Trophoblast cell (in vitro differentiated cells and primary cell): ENCODE measurements around the gene HDAC11.

Experiments
- DNase-seq, 2 donors: peaks; one replicate each; pipeline ENCODE4 v3.0.0-alpha.2; 2016
- H2AFZ ChIP-seq: 2 replicates; pipeline ENCODE4 v1.6.1; 2013; ENCODE audit warnings: low read length, moderate library complexity, mild to moderate bottlenecking; ENCODE audit not compliant: insufficient read depth, poor library complexity
- H2AK5ac ChIP-seq: 2 replicates; pipeline ENCODE4 v1.6.1; 2013; ENCODE audit warnings: mild to moderate bottlenecking, low read length
- H2BK120ac ChIP-seq: 2 replicates; pipeline ENCODE4 v1.6.1; 2013; ENCODE audit warnings: low read length, mild to moderate bottlenecking, moderate library complexity; ENCODE audit not compliant: insufficient read depth, poor library complexity
- H2BK12ac ChIP-seq: 2 replicates; pipeline ENCODE4 v1.6.1; 2013; ENCODE audit warnings: mild to moderate bottlenecking, low read length, moderate library complexity
- H2BK5ac ChIP-seq: 2 replicates; pipeline ENCODE4 v1.6.1; 2013; ENCODE audit warnings: low read length, low read depth, moderate library complexity, mild to moderate bottlenecking; ENCODE audit not compliant: poor library complexity
- H3K14ac ChIP-seq: 2 replicates; pipeline ENCODE4 v1.6.1; 2013; ENCODE audit warnings: mild to moderate bottlenecking, low read length
- H3K18ac ChIP-seq: 2 replicates; pipeline ENCODE4 v1.6.1; 2013; ENCODE audit warnings: mild to moderate bottlenecking, low read length
- H3K23ac ChIP-seq: 2 replicates; pipeline ENCODE4 v1.6.1; 2013; ENCODE audit warnings: low read length
- H3K27ac ChIP-seq: 2 replicates; pipeline ENCODE4 v1.5.1; 2013; ENCODE audit warnings: low read depth, mild to moderate bottlenecking, inconsistent platforms, low read length, moderate library complexity
- H3K27me3 ChIP-seq: 2 replicates; pipeline ENCODE4 v1.6.1; 2013; ENCODE audit warnings: inconsistent platforms, mild to moderate bottlenecking, low read length, moderate library complexity; ENCODE audit not compliant: insufficient read depth
- H3K36me3 ChIP-seq, 2 experiments: 1 replicate in 1 of 2; 2 replicates in 1 of 2; pipeline ENCODE4 v1.6.1; 2013; ENCODE audit warnings: low read length in 2 of 2, mild to moderate bottlenecking in 2 of 2, moderate library complexity in 1 of 2; ENCODE audit not compliant: insufficient read depth in 2 of 2, control insufficient read depth in 1 of 2
- H3K4ac ChIP-seq: 2 replicates; pipeline ENCODE4 v1.6.1; 2013; ENCODE audit warnings: low read depth, mild to moderate bottlenecking, low read length, moderate library complexity
- H3K4me1 ChIP-seq, 2 experiments: 1 replicate in 1 of 2; 2 replicates in 1 of 2; pipeline ENCODE4 v1.6.1; 2013; ENCODE audit warnings: low read length in 2 of 2, mild to moderate bottlenecking in 2 of 2, moderate library complexity in 1 of 2; ENCODE audit not compliant: insufficient read depth in 2 of 2, control insufficient read depth in 1 of 2
- H3K4me2 ChIP-seq: 2 replicates; pipeline ENCODE4 v1.6.1; 2013; ENCODE audit warnings: inconsistent platforms, mild to moderate bottlenecking, low read length, moderate library complexity
- H3K4me3 ChIP-seq: 2 replicates; pipeline ENCODE4 v1.5.1; 2013; ENCODE audit warnings: mild to moderate bottlenecking, low read depth, low read length, inconsistent platforms
- H3K79me1 ChIP-seq: one replicate; pipeline ENCODE4 v1.6.1; 2013; ENCODE audit warnings: low read length
- H3K79me2 ChIP-seq: 2 replicates; pipeline ENCODE4 v1.6.1; 2013; ENCODE audit warnings: low read length, mild to moderate bottlenecking; ENCODE audit not compliant: control insufficient read depth, insufficient read depth, poor library complexity
- H3K9ac ChIP-seq: 2 replicates; pipeline ENCODE4 v1.6.1; 2013; ENCODE audit warnings: mild to moderate bottlenecking, low read length
- H3K9me3 ChIP-seq: 2 replicates; pipeline ENCODE4 v1.6.1; 2013; ENCODE audit warnings: low read depth, mild to moderate bottlenecking, control low read depth, inconsistent platforms, low read length; ENCODE audit not compliant: insufficient read depth
- H4K12ac ChIP-seq: 2 replicates; pipeline ENCODE4 v1.6.1; 2013; ENCODE audit warnings: low read depth, mild to moderate bottlenecking, low read length, moderate library complexity
- H4K8ac ChIP-seq: 2 replicates; pipeline ENCODE4 v1.6.1; 2013; ENCODE audit warnings: low read depth, mild to moderate bottlenecking, low read length, moderate library complexity
- H4K91ac ChIP-seq: one replicate; pipeline ENCODE4 v1.6.1; 2013; ENCODE audit warnings: low read depth, mild to moderate bottlenecking, low read length, moderate library complexity
- WGBS: extraction: QIAGEN DNeasy Blood & Tissue Kit; methylation state at CpG from one replicate; pipeline ENCODE4 v1.1.7; 2013; ENCODE audit warnings: missing lambda C conversion rate; ENCODE audit not compliant: insufficient read length, insufficient coverage; ENCODE audit errors: extremely low coverage; 5-methylcytosine and 5-hydroxymethylcytosine counted together

HDAC11 gene

GRCh38 chr3:13515786-13516759 lies 36.0 kb downstream of the HDAC11 start:
- WGBS = no CpG with 5 or more reads among the region's 26 CpGs
- Histone ChIP-seq H2AFZ (no peak overlapping the region), H3K79me1 (no peaks in the 10 kb centered on the region), H3K4me1 (peaks cover 0 to 14% of the 10 kb centered on the region in 2 experiments), H2AK5ac (no peak overlapping the region), H3K18ac (no peak overlapping the region), H3K9ac (no peak overlapping the region), H4K12ac (no peak overlapping the region), H3K4me2 (no peak overlapping the region), H3K9me3 (no peaks in the 10 kb centered on the region), H3K4me3 (no peak overlapping the region), H2BK12ac (no peak overlapping the region), H4K91ac (no peak overlapping the region), H4K8ac (no peak overlapping the region), H3K23ac (no peak overlapping the region), H3K4ac (no peak overlapping the region), H3K14ac (no peak overlapping the region), H2BK5ac (no peak overlapping the region), H2BK120ac (no peak overlapping the region), H3K27ac (no peak overlapping the region), H3K79me2 (no peaks in the 10 kb centered on the region), H3K27me3 (no peaks in the 10 kb centered on the region), H3K36me3 (no peaks in the 10 kb centered on the region)
- no peak for DNase-seq

- no peak overlapping the region for H2AFZ ChIP-seq
- H2BK5ac ChIP-seq = no peak overlapping the region
- no peak overlapping the region for H3K27ac ChIP-seq
- WGBS = no CpG with 5 or more reads among the region's 9 CpGs
- H2BK120ac ChIP-seq = no peak overlapping the region
- H4K8ac ChIP-seq = no peak overlapping the region
- no peaks in the 10 kb centered on the region for H3K27me3 ChIP-seq
- no peak overlapping the region for H4K91ac ChIP-seq
- H3K4ac ChIP-seq = no peak overlapping the region
- peaks cover 0 to 14% of the 10 kb centered on the region in 2 experiments for H3K4me1 ChIP-seq
- no peak for DNase-seq
- no peak overlapping the region for H3K14ac ChIP-seq
- no peaks in the 10 kb centered on the region for H3K36me3 ChIP-seq
- no peaks in the 10 kb centered on the region for H3K79me1 ChIP-seq
- H3K9ac ChIP-seq = no peak overlapping the region
- H2BK12ac ChIP-seq = no peak overlapping the region
- H3K9me3 ChIP-seq = no peaks in the 10 kb centered on the region
- H3K79me2 ChIP-seq = no peaks in the 10 kb centered on the region
- no peak overlapping the region for H3K4me3 ChIP-seq
- H4K12ac ChIP-seq = no peak overlapping the region
- H3K4me2 ChIP-seq = no peak overlapping the region
- H3K18ac ChIP-seq = no peak overlapping the region
- no peak overlapping the region for H2AK5ac ChIP-seq
- no peak overlapping the region for H3K23ac ChIP-seq
These were observed 36.6 kb downstream of the HDAC11 start for GRCh38 chr3:13516760-13517135.

- no CpG with 5 or more reads among the region's 18 CpGs for WGBS
- Histone ChIP-seq H3K79me1 (no peaks in the 10 kb centered on the region), H3K9me3 (peaks cover under 1% of the 10 kb centered on the region), H2BK120ac (no peak overlapping the region), H3K23ac (no peak overlapping the region), H3K4ac (no peak overlapping the region), H3K4me1 (peaks cover 0 to 14% of the 10 kb centered on the region in 2 experiments), H4K8ac (no peak overlapping the region), H3K18ac (no peak overlapping the region), H3K14ac (no peak overlapping the region), H4K91ac (no peak overlapping the region), H3K4me2 (no peak overlapping the region), H2AFZ (no peak overlapping the region), H3K4me3 (no peak overlapping the region), H2BK12ac (no peak overlapping the region), H3K36me3 (no peaks in the 10 kb centered on the region), H3K27ac (no peak overlapping the region), H3K27me3 (no peaks in the 10 kb centered on the region), H3K79me2 (no peaks in the 10 kb centered on the region), H4K12ac (no peak overlapping the region), H2AK5ac (no peak overlapping the region), H2BK5ac (no peak overlapping the region), H3K9ac (no peak overlapping the region)
- no peak for DNase-seq
These were observed 37.3 kb downstream of the HDAC11 start for GRCh38 chr3:13517253-13517977.

GRCh38 chr3:13518516-13518953 lies 38.4 kb downstream of the HDAC11 start:
- Histone ChIP-seq H2AK5ac (no peak overlapping the region), H2BK5ac (no peak overlapping the region), H3K4me3 (no peak overlapping the region), H3K9me3 (peaks cover 5% of the 10 kb centered on the region), H3K4me1 (peaks cover 0 to 11% of the 10 kb centered on the region in 2 experiments), H4K8ac (no peak overlapping the region), H3K23ac (no peak overlapping the region), H3K4ac (no peak overlapping the region), H2AFZ (no peak overlapping the region), H2BK120ac (no peak overlapping the region), H4K12ac (no peak overlapping the region), H3K27me3 (no peaks in the 10 kb centered on the region), H3K27ac (no peak overlapping the region), H3K9ac (no peak overlapping the region), H2BK12ac (no peak overlapping the region), H3K18ac (no peak overlapping the region), H3K79me1 (no peaks in the 10 kb centered on the region), H4K91ac (no peak overlapping the region), H3K4me2 (no peak overlapping the region), H3K36me3 (no peaks in the 10 kb centered on the region), H3K79me2 (no peaks in the 10 kb centered on the region), H3K14ac (no peak overlapping the region)
- no CpG with 5 or more reads among the region's 15 CpGs for WGBS
- DNase-seq = no peak
